Adipose tissue (tissue), 3 donors: ENCODE data around the gene PI3. TPM values are rescaled to one million over a fixed set of nuclear protein-coding genes. Genes with fewer than 3 reads are reported as not detected.
"Not testable (repeated sequence)": the region's sequence is repeated elsewhere in the genome, so short reads cannot be mapped to it uniquely, and the experiment has no call there.

ENCODE experiments used
- H3K27ac ChIP-seq: one replicate; pipeline ENCODE4 v1.5.1; 2013; ENCODE audit warnings: low read depth, low read length
- WGBS, 3 donors: extraction: QIAGEN DNeasy Blood & Tissue Kit; methylation state at CpG; one replicate each; pipeline ENCODE4 v1.1.7; 2013; 5-methylcytosine and 5-hydroxymethylcytosine counted together
- polyA plus RNA-seq, 3 donors: library from polyadenylated mRNA; stranded (reverse); fragments of 200-250 nt; gene quantifications; one replicate each; pipeline ENCODE4 v1.2.3, GENCODE V29; 2013
- donor health status: healthy with polysubstance abuse.
- donor health status: Bipolar disorder and iron deficiency.
- donor health status: healthy.

PI3 gene, protein sequence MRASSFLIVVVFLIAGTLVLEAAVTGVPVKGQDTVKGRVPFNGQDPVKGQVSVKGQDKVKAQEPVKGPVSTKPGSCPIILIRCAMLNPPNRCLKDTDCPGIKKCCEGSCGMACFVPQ
- 10 to 100 TPM in 1 of 3 donors, under 1 TPM in 1, not detected in 1; 0.29 to 10.4 TPM for polyA plus RNA-seq

DNA sequence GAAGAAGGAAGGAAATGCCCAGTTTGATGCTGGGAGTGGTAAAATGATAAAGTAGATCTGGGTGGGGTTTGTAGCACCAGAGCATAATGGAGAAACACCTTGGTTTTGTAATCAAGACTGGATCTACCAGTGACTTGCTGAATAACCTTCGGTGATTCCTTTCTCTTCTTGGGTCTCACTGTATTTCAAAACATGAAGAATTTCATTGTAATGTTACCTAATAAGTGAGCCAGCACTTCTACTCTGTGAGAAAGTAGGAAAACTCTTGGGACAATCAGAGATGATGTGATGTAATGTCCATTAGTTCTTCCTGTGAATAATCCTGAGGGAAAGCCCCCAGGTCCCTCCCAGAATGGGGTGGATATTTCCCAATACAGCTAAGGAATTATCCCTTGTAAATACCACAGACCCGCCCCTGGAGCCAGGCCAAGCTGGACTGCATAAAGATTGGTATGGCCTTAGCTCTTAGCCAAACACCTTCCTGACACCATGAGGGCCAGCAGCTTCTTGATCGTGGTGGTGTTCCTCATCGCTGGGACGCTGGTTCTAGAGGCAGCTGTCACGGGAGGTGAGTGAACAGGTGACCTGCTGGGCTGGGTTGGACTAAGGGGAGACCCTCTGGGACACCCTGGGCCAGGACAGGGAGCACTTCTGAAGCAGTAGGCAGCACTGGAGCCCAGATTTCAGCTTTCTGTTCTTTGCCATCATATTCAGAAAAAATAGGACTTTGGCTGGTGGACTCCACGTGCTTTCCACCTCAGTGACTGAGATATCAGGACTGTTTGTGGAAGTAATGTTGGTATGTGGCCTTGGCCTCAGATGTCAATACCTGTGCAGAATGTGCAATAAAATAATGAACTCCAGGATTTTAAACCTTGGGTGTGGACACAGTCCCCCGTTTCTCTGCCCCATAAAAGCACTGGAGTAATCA, at the start of gene PI3:
TSS of gene PI3 (plus strand) at position 469 of the 931 bp plus-strand sequence. CDS start at position 490, 21 bp downstream.
- WGBS, 3 donors, result 59 to 60% (median 60%) methylated on average over 8 of the region's 8 CpGs
- no peak within 1 kb of the TSS for H3K27ac ChIP-seq

GRCh38 chr20:45128099-45128498, 46.6 kb upstream of the PI3 start:
- no peak overlapping the region for H3K27ac ChIP-seq
- WGBS, 3 donors, result 49 to 70% (median 57%) methylated on average over 2 of the region's 2 CpGs

DNA sequence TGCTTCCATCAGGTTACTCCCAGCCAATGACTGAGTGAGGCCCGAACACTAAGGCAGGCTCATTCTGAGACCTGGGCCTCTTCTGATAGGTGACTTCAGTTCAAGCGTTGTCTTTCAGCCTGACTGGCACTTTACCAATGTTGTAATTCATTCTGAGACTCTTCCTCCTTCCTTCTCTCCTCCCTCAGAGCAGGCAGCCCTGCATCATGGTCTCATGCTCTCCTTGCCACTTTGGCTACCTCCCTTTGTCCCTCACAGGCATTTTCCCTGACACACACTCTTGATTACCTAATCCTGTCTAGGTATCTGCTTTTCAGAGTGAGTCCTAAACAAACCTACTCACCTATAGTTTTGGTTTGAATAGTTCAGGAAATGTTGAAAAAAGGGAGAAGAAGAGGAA, 37.8 kb upstream of the PI3 start:
- 41 to 62% (median 55%) methylated on average over 2 of the region's 2 CpGs for WGBS, 3 donors
- H3K27ac ChIP-seq, result no peak overlapping the region

DNA sequence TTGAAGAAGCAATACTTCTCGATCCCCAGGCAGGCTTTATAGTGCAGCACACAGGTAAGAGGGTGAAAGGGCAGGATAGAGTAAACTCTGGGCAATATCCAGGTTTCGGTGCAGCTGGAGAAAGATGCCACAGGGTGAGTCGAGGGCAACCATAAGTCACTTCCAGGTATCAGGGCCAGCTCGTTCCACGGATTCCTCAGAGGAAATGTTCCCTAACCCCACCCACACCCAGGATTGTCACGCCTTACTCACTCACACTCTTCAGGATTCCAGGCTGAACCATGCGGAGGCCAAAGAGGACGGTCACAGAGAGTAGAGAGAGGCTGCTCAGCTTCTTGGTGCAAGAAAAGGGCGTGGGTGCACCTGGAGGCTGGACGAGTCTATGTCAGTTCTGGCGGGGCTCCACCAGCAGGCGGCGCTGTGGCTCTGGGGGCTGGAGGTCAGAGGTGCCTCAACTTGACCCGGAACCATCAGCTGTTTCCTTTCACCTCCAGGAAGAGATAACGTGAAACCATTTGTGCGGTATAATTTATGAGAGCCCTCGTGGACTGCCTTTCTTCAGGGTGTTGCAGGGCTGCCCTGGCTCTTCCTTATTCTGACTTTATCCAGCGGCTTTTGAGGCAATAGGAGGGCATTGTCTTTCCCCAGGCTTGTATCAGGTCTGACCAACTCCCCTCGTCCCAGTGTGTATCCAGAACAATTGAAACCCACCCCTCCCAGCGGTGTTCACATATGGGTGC, 36.0 kb upstream of the PI3 start:
- no peak overlapping the region for H3K27ac ChIP-seq
- 34 to 37% (median 36%) methylated on average over 20 of the region's 20 CpGs for WGBS, 3 donors

DNA sequence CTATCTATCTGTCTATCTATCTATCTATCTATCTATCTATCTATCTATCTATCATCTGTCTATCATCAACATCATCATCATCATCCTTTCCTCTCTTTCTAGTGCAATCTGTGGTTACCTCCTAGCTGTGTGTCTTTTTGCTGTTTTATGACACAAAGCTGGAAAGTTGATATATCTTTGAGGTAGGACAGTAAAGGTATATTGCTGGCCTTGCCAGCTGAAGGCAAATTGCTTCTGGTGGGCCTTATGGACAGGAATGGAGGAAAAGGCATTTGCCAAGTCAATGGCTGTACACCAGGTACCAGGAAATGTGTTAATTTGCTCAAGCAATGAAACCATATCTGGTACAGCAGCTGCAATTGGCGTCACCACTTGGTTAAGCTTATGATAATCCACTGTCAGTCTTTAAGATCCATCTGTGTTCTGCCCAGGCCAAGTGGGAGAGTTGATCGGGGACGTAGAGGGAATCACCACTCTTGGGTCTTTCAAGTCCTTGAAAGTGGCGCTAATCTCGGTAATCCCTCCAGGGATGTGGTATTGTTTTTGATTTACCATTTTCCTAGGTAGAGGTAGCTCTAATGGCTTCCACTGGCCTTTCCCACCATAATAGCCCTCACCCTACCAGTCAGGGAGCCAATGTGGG, 34.8 kb upstream of the PI3 start:
- WGBS, 3 donors, result 89 to 95% (median 92%) methylated on average over 5 of the region's 5 CpGs
- not testable (repeated sequence) for H3K27ac ChIP-seq

- H3K27ac ChIP-seq, result no peak overlapping the region
- WGBS, 3 donors, result 71 to 81% (median 80%) methylated on average over 4 of the region's 4 CpGs
Observed at GRCh38 chr20:45140836-45141235, 33.9 kb upstream of the PI3 start.

DNA sequence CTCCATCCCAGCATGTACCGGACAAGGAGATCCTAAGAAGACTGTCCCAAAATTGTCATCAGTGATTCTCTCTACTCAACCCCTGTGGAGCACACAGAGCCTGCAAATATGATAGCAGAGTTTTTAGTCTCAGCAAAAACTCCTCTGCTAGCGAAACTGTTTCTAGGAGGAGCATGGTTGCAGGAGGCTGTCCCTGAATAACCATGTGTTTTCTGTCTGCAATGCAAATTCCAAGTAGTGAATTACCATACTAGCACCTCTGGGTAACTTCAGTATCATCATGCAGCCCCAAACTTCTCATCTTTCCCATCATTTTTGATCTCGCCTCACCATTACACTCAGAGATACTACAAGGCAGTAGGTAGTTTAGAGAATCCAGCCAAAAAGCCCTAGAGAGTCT, 25.6 kb upstream of the PI3 start:
- WGBS, 3 donors, result 81 to 91% (median 89%) methylated on average over 3 of the region's 3 CpGs

GRCh38 chr20:45152405-45152804, 22.3 kb upstream of the PI3 start:
- no peak overlapping the region for H3K27ac ChIP-seq
- WGBS, 3 donors, result 63 to 76% (median 74%) methylated on average over 2 of the region's 2 CpGs

More for the DNA sequence above, 25.6 kb upstream of the PI3 start:
- H3K27ac ChIP-seq, result no peak overlapping the region

GRCh38 chr20:45153147-45153546, 21.6 kb upstream of the PI3 start:
- WGBS, 3 donors, result 39 to 80% (median 79%) methylated on average over 3 of the region's 3 CpGs
- H3K27ac ChIP-seq, result no peak overlapping the region

GRCh38 chr20:45153752-45154151, 20.9 kb upstream of the PI3 start:
- H3K27ac ChIP-seq, result no peak overlapping the region
- 61 to 71% (median 68%) methylated on average over 1 of the region's 1 CpG for WGBS, 3 donors

- H3K27ac ChIP-seq, result no peak overlapping the region
- WGBS, 3 donors, result 62 to 68% (median 66%) methylated on average over 3 of the region's 3 CpGs
Observed at GRCh38 chr20:45154183-45154582, 20.5 kb upstream of the PI3 start.

DNA sequence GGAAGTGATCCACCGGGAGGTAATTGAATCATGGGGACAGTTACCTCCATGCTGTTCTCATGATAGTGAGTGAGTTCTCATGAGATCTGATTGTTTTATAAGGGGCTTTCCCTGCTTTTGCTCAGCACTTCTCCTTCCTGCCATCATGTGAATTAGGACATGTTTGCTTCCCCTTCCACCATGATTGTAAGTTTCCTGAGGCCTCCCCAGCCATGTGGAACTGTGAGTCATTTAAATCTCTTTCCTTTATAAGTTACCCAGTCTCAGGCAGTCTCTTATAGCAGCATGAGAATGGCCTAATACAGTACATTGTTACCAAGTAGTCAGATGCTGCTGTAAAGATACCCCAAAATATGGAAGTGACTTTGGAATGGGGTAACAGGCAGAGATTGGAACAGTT, 19.9 kb upstream of the PI3 start:
- 88 to 95% (median 91%) methylated on average over 1 of the region's 1 CpG for WGBS, 3 donors
- not testable (repeated sequence) for H3K27ac ChIP-seq

- 43 to 54% (median 48%) methylated on average over 2 of the region's 2 CpGs for WGBS, 3 donors
- no peak overlapping the region for H3K27ac ChIP-seq
Observed at GRCh38 chr20:45156713-45157112, 18.0 kb upstream of the PI3 start.

- WGBS, 3 donors, result 17 to 33% (median 31%) methylated on average over 1 of the region's 1 CpG
- no peak overlapping the region for H3K27ac ChIP-seq
Observed at GRCh38 chr20:45157962-45158361, 16.7 kb upstream of the PI3 start.

DNA sequence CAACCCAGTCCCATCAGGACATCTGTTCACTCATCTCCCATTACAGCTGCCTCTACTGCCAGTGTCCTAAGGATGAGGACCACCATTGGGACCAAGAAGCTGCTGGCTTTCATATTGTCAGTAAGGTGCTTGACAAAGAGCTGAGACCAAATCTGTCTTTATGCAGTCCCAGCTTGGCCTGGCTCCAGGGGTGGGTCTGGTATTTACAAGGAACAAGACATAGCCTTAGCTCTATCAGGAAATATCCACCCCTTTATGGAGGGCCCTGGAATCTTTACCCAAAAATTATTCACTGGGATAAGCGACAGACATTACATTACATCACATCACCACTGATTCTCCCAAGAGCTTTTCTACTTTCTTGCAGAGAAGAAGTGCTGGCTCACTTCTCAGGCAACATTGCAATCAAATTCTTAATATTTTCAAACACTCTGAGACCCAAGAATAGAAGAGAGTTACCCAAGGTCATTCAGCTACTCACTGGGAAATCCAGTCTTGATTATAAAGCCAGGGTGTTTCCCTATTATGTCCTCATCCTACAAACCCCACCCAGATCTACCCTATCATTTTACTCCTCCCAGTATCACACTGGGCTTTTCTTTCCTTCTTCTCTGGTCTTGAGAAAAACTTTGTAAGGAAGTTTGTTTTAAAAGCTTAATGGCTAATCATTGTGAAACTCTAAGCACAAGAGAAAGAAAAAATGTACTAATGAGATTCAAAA, 11.5 kb upstream of the PI3 start:
- 52 to 75% (median 62%) methylated on average over 1 of the region's 1 CpG for WGBS, 3 donors

DNA sequence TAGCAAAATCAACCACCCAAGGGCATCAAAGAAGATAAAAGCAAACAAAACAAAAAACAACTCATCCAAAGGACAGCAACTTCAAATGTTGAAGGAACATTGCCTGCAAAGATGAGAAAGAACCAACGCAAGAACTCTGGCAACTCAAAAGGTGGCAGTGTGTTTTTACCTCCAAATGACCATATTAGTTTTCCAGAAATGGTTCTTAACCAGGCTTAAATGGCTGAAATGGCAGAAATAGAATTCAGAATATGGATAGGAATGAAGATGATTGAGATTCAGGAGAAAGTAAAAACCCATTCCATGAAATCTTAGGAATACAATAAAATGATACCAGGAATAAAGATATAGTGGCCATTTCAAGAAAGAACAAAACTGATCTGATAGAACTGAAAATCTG, 9.8 kb upstream of the PI3 start:
- H3K27ac ChIP-seq, result no peak overlapping the region
- WGBS, 3 donors, result 67 to 87% (median 80%) methylated on average over 1 of the region's 1 CpG

More for the DNA sequence above, 11.5 kb upstream of the PI3 start:
- H3K27ac ChIP-seq, result no peak overlapping the region

GRCh38 chr20:45173522-45173921, 1.2 kb upstream of the PI3 start:
- H3K27ac ChIP-seq, result no peak overlapping the region
- WGBS, 3 donors, result 22 to 35% (median 24%) methylated on average over 1 of the region's 1 CpG
